MCF 10A (cell line): ENCODE measurements around the gene PFKFB2. TPM values are rescaled to one million over a fixed set of nuclear protein-coding genes. Genes with fewer than 3 reads are reported as not detected.

ENCODE experiments used
- BruUV-seq: library from RNA; stranded (reverse); fragments of 400-500 nt; replicated peaks from 2 replicates; lab custom pipeline; 2021; lab: Mats Ljungman, UMichigan
- CTCF ChIA-PET: fragments of 300-600 bp; sonication (Branson Sonifier 250); formaldehyde crosslinking; extraction: SDS; loops from one replicate; lab custom pipeline; 2021; ENCODE audit warnings: antibody characterized with exemption, inconsistent platforms; lab: Yijun Ruan, JAX
- POLR2A ChIA-PET: fragments of 300-600, 350-650 bp; sonication (Branson Sonifier 250); formaldehyde crosslinking; extraction: SDS; loops from one replicate; lab custom pipeline; 2020; ENCODE audit warnings: antibody characterized with exemption, inconsistent platforms; lab: Yijun Ruan, JAX
- DNase-seq: peaks from one replicate; pipeline ENCODE4 v3.0.0-alpha.2; 2018; ENCODE audit not compliant: unreplicated experiment
- H3K27ac Mint-ChIP-seq: one replicate; pipeline ENCODE4 v1.8.0; 2022; ENCODE audit warnings: mild to moderate bottlenecking, low read depth, mixed read lengths; ENCODE audit not compliant: unreplicated experiment
- H3K27me3 Mint-ChIP-seq: one replicate; pipeline ENCODE4 v1.8.0; 2022; ENCODE audit warnings: mixed read lengths; ENCODE audit not compliant: insufficient read depth, unreplicated experiment
- H3K36me3 Mint-ChIP-seq: one replicate; pipeline ENCODE4 v1.8.0; 2022; ENCODE audit warnings: mild to moderate bottlenecking, moderate library complexity, mixed read lengths; ENCODE audit not compliant: insufficient read depth, unreplicated experiment
- H3K4me1 Mint-ChIP-seq: one replicate; pipeline ENCODE4 v1.8.0; 2022; ENCODE audit warnings: mixed read lengths; ENCODE audit not compliant: insufficient read depth, unreplicated experiment
- H3K4me3 Mint-ChIP-seq: one replicate; pipeline ENCODE4 v1.8.0; 2022; ENCODE audit warnings: mild to moderate bottlenecking, moderate library complexity, mixed read lengths; ENCODE audit not compliant: unreplicated experiment
- H3K9me3 Mint-ChIP-seq: one replicate; pipeline ENCODE4 v1.8.0; 2022; ENCODE audit warnings: mixed read lengths; ENCODE audit not compliant: unreplicated experiment
- CTCF ChIP-seq: fragments of 200-600 bp; IDR thresholded peaks from one replicate; pipeline ENCODE4 v1.8.0; 2022; ENCODE audit warnings: antibody characterized with exemption, mild to moderate bottlenecking; ENCODE audit not compliant: unreplicated experiment
- intact Hi-C: fragments of 100-400 bp; cut with micrococcal nuclease; formaldehyde crosslinking; loops from 2 replicates; pipeline ENCODE4 v1.14.1; 2022
- total RNA-seq: library from RNA; stranded (reverse); gene quantifications from 2 replicates; pipeline ENCODE4 v1.2.3, GENCODE V29; 2022

PFKFB2 gene
- total RNA-seq, 1 experiment from 2014 or later = 21.1 TPM

GRCh38 chr1:207102659-207103058 lies 49.6 kb downstream of the PFKFB2 start:
- H3K36me3 Mint-ChIP-seq = no peaks in the 10 kb centered on the region
- ChIA-PET CTCF (interaction anchor here (0.6 to 3.0 kb wide), 3 partner anchors 19 to 184 kb away, joined by 4 to 11 read pairs (median 4); no protein-coding TSS in a partner anchor), POLR2A (interaction anchor here (0.5 kb wide), 1 partner anchor 57 kb away, joined by 4 read pairs; no protein-coding TSS in a partner anchor)
- H3K9me3 Mint-ChIP-seq = no peaks in the 10 kb centered on the region
- H3K4me3 Mint-ChIP-seq = no peak overlapping the region
- no peak overlapping the region for H3K27ac Mint-ChIP-seq
- BruUV-seq = no TSS peak
- no peak for DNase-seq
- H3K27me3 Mint-ChIP-seq = peaks cover 37% of the 10 kb centered on the region
- H3K4me1 Mint-ChIP-seq = no peaks in the 10 kb centered on the region
- no peak for TF ChIP-seq CTCF
- intact Hi-C loops = no loop called here

- no peaks in the 10 kb centered on the region for H3K4me1 Mint-ChIP-seq
- no peak for TF ChIP-seq CTCF
- no TSS peak for BruUV-seq
- no peak within 1 kb of the TSS for H3K27ac Mint-ChIP-seq
- DNase-seq = peak; percentile 40
- ChIA-PET CTCF (interaction anchor here (1.2 to 3.0 kb wide), 3 partner anchors 18 to 301 kb away, joined by 3 to 11 read pairs (median 6); no protein-coding TSS in a partner anchor), POLR2A (interaction anchor here (1.3 kb wide), 1 partner anchor 11 kb away, joined by 3 read pairs; no protein-coding TSS in a partner anchor)
- H3K4me3 Mint-ChIP-seq = no peak within 1 kb of the TSS
- no peaks in the 10 kb centered on the region for H3K36me3 Mint-ChIP-seq
- H3K9me3 Mint-ChIP-seq = no peaks in the 10 kb centered on the region
- intact Hi-C loops = no loop called here
- peaks cover 44% of the 10 kb centered on the region for H3K27me3 Mint-ChIP-seq
These were observed 50.9 kb downstream of the PFKFB2 start, which contains the start of gene C4BPA for GRCh38 chr1:207103892-207104373. C4BPA (plus strand) TSS chr1:207104233; CDS start chr1:207113026, 8,793 bp downstream.

GRCh38 chr1:207109004-207109403 lies 55.9 kb downstream of the PFKFB2 start:
- no TSS peak for BruUV-seq
- DNase-seq = no peak
- intact Hi-C loops = no loop called here
- H3K36me3 Mint-ChIP-seq = no peaks in the 10 kb centered on the region
- ChIA-PET CTCF (no interaction called here), POLR2A (no interaction called here)
- no peaks in the 10 kb centered on the region for H3K9me3 Mint-ChIP-seq
- no peak overlapping the region for H3K4me3 Mint-ChIP-seq
- no peak overlapping the region for H3K27ac Mint-ChIP-seq
- no peaks in the 10 kb centered on the region for H3K4me1 Mint-ChIP-seq
- TF ChIP-seq CTCF = no peak
- peaks cover 35% of the 10 kb centered on the region for H3K27me3 Mint-ChIP-seq

GRCh38 chr1:207112616-207113296 lies 59.7 kb downstream of the PFKFB2 start:
- H3K9me3 Mint-ChIP-seq = no peaks in the 10 kb centered on the region
- intact Hi-C loops = no loop called here
- no peaks in the 10 kb centered on the region for H3K4me1 Mint-ChIP-seq
- CTCF ChIA-PET = interaction anchor here (0.6 to 1.0 kb wide), 4 partner anchors 13 to 224 kb away, joined by 3 read pairs; no protein-coding TSS in a partner anchor
- TF ChIP-seq CTCF = no peak
- no peak for DNase-seq
- POLR2A ChIA-PET = no interaction called here
- no peaks in the 10 kb centered on the region for H3K36me3 Mint-ChIP-seq
- H3K27me3 Mint-ChIP-seq = peaks cover 21% of the 10 kb centered on the region
- no peak overlapping the region for H3K4me3 Mint-ChIP-seq
- H3K27ac Mint-ChIP-seq = no peak overlapping the region
- BruUV-seq = no TSS peak
